Smooth muscle cell (in vitro differentiated cells): ENCODE data around the gene ADCY9. TPM values are rescaled to one million over a fixed set of nuclear protein-coding genes. Genes with fewer than 3 reads are reported as not detected.

ENCODE experiments used
- DNase-seq: peaks from one replicate; lab custom pipeline; 2025; ENCODE audit not compliant: unreplicated experiment; lab: John Stamatoyannopoulos, UW
- H2AFZ ChIP-seq: fragments of 200-600 bp; sonication (generic); 2 replicates; pipeline ENCODE4 v1.6.0; 2016; ENCODE audit warnings: antibody characterized with exemption, low read depth, mild to moderate bottlenecking
- H3F3A ChIP-seq: fragments of 200-600 bp; sonication (generic); 2 replicates; pipeline ENCODE4 v1.6.0; 2017; ENCODE audit warnings: antibody characterized with exemption, low read depth
- H3K27ac ChIP-seq: fragments of 200-600 bp; sonication (generic); 2 replicates; pipeline ENCODE4 v1.5.1; 2016; ENCODE audit warnings: low read depth, mild to moderate bottlenecking
- H3K27me3 ChIP-seq: fragments of 200-600 bp; sonication (generic); 2 replicates; pipeline ENCODE4 v1.6.1; 2016; ENCODE audit warnings: low read depth, mild to moderate bottlenecking
- H3K36me3 ChIP-seq: fragments of 200-600 bp; sonication (generic); 2 replicates; pipeline ENCODE4 v1.5.1; 2016; ENCODE audit warnings: low read depth
- H3K4me1 ChIP-seq: fragments of 200-600 bp; sonication (generic); 2 replicates; pipeline ENCODE4 v1.5.1; 2016; ENCODE audit warnings: low read depth
- H3K4me2 ChIP-seq: fragments of 200-600 bp; sonication (generic); 2 replicates; pipeline ENCODE4 v1.6.0; 2016; ENCODE audit warnings: mild to moderate bottlenecking
- H3K4me3 ChIP-seq: fragments of 200-600 bp; sonication (generic); 2 replicates; pipeline ENCODE4 v1.5.1; 2016; ENCODE audit warnings: mild to moderate bottlenecking
- H3K79me2 ChIP-seq: fragments of 200-600 bp; sonication (generic); 2 replicates; pipeline ENCODE4 v1.6.0; 2016; ENCODE audit warnings: low read depth, mild to moderate bottlenecking
- H3K9ac ChIP-seq: fragments of 200-600 bp; sonication (generic); 2 replicates; pipeline ENCODE4 v1.6.0; 2016; ENCODE audit warnings: low read depth
- H3K9me3 ChIP-seq: fragments of 200-600 bp; sonication (generic); replicated peaks from 2 replicates; pipeline ENCODE4 v1.5.1; 2016; ENCODE audit warnings: low read depth
- H4K20me1 ChIP-seq: fragments of 200-600 bp; sonication (generic); 2 replicates; pipeline ENCODE4 v1.6.0; 2016; ENCODE audit warnings: low read depth
- WGBS: methylation state at CpG from one replicate; pipeline ENCODE4 v1.1.7; 2016; ENCODE audit warnings: low lambda C conversion rate; 5-methylcytosine and 5-hydroxymethylcytosine counted together
- polyA plus RNA-seq: library from polyadenylated mRNA; unstranded; fragments of >200 nt; fragmentation: Nextera tagmentation; extraction: Ambion mirVana; gene quantifications from 2 replicates; pipeline ENCODE4 v1.2.1, GENCODE V29; 2016
- total RNA-seq: library from RNA; depleted of rRNA; stranded (reverse); fragments of >200 nt; gene quantifications from 2 replicates; pipeline ENCODE4 v1.2.3, GENCODE V29; 2014
- TF ChIP-seq, protein P1 (sequence below): fragments of 200-600 bp; sonication (generic); IDR thresholded peaks from 2 replicates; pipeline ENCODE4 v1.5.1; 2017; ENCODE audit warnings: borderline replicate concordance, mild to moderate bottlenecking, antibody characterized with exemption; ENCODE audit not compliant: insufficient read depth, poor library complexity, severe bottlenecking

Gene ADCY9
- total and polyA plus RNA-seq, 2 experiments from 2014 or later, result 7.2 to 8.9 TPM

DNA sequence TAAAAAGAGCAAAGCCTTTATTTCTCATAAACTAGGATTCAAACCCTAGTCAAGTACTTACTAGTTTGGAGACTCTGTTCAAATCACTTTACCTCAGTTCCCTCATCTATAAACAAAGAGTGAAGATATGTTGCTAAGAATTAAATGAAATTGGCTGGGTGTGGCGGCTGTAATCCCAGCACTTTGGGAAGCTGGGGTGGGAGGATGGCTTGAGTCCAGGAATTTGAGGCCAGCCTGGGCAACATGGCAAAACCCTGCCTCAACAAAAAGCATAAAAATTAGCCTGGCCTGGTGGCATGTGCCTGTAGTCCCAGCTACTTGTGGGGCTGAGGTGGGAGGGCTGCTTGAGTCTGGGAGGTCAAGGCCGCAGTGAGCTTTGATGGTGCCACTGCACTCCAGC, 121.2 kb downstream of the ADCY9 start:
- DNase-seq, result no peak
- 50% methylated on average over 2 of the region's 2 CpGs for WGBS
- H2AFZ ChIP-seq, result no peak overlapping the region
- no peaks in the 10 kb centered on the region for H3F3A ChIP-seq
- no peak overlapping the region for H3K4me2 ChIP-seq
- no peak overlapping the region for H3K9ac ChIP-seq
- no peak overlapping the region for H3K27ac ChIP-seq
- TF ChIP-seq, protein P1, sequence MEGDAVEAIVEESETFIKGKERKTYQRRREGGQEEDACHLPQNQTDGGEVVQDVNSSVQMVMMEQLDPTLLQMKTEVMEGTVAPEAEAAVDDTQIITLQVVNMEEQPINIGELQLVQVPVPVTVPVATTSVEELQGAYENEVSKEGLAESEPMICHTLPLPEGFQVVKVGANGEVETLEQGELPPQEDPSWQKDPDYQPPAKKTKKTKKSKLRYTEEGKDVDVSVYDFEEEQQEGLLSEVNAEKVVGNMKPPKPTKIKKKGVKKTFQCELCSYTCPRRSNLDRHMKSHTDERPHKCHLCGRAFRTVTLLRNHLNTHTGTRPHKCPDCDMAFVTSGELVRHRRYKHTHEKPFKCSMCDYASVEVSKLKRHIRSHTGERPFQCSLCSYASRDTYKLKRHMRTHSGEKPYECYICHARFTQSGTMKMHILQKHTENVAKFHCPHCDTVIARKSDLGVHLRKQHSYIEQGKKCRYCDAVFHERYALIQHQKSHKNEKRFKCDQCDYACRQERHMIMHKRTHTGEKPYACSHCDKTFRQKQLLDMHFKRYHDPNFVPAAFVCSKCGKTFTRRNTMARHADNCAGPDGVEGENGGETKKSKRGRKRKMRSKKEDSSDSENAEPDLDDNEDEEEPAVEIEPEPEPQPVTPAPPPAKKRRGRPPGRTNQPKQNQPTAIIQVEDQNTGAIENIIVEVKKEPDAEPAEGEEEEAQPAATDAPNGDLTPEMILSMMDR, result no peak
- no peak overlapping the region for H3K4me3 ChIP-seq
- no peaks in the 10 kb centered on the region for H3K36me3 ChIP-seq
- no peaks in the 10 kb centered on the region for H4K20me1 ChIP-seq
- H3K79me2 ChIP-seq, result no peaks in the 10 kb centered on the region
- no peaks in the 10 kb centered on the region for H3K9me3 ChIP-seq
- peaks cover 13% of the 10 kb centered on the region for H3K4me1 ChIP-seq
- no peaks in the 10 kb centered on the region for H3K27me3 ChIP-seq

DNA sequence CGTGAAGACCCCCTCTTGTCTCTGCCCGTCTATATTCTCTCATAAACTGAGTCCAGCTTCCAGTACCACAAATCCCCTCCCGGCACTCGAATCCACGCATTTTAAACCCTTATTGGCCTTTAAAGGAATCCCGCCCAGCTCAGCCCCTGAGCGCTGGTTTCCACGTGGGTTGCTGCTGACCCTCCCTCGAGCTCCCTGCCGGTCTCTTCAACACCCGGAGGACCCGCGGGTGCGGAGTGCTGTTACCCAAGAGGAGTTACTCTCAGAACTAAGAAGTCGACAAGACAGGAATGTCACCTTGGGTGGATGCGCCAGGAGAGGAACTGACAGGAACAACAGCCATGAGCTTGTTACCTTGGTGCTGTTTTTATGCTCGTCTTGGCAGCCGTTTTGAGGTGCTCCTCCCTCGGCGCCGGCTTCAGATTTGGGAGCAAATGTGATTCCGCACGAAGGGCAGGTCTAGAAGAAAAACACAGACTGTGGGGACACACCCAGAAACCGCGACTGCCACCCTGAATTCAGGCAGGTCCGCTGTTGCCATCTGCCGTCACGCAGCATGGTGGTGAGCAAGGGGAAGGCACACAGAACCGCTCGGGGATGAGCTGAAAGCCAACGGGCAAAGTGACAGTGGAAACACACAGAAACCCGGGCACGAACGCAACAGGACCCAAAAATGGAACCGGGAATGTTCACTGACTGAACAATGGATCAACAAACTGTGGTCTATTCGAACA, 123.0 kb downstream of the ADCY9 start:
- Histone ChIP-seq H4K20me1 (no peaks in the 10 kb centered on the region), H3F3A (no peaks in the 10 kb centered on the region), H2AFZ (no peak overlapping the region), H3K4me2 (no peak overlapping the region), H3K79me2 (no peaks in the 10 kb centered on the region), H3K27ac (no peak overlapping the region), H3K36me3 (no peaks in the 10 kb centered on the region), H3K9ac (no peak overlapping the region), H3K27me3 (no peaks in the 10 kb centered on the region), H3K9me3 (no peaks in the 10 kb centered on the region), H3K4me1 (no peaks in the 10 kb centered on the region), H3K4me3 (no peak overlapping the region)
- DNase-seq, result no peak
- 91% methylated on average over 36 of the region's 36 CpGs for WGBS
- TF ChIP-seq, protein P1, result no peak

DNA sequence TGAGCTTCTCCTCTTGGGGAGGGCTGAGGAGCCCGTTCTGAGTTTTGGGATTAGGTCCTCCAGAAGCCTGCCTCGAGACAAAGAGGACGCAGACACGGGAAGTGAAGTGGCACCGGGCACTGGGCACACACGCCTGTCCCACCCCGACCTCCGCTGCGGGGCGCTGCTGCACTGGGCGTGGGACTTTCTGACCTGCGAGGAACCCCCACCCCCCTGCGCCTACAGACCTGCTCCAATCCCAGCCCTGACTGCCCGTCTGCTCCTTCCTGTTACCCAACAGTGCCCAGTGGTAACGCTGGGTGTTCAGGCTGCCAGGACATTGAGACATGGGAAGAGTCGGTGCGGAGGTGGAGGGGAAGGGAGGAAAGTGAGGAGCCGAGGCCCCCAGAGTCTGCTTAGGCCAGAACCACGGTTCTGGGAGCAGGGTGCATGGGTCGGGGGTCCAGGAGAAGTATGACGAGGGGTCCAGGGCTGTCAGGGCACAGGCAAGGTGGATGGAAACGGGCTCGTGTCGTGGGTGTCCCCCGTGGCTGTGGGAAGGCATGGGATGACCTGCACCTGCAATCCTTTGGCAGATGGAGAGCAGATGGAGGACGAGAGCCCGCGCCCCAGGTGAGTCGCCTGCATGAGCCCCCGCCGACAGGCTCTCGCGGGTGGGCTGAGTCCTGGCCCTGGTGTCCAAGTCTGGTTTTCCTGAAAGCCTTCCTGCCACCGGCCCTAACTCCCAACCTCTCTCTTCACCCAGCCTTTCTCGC, 123.8 kb downstream of the ADCY9 start:
- no peak overlapping the region for H3K4me2 ChIP-seq
- DNase-seq, result no peak
- H4K20me1 ChIP-seq, result no peaks in the 10 kb centered on the region
- H3K4me3 ChIP-seq, result no peak overlapping the region
- H3K9me3 ChIP-seq, result no peaks in the 10 kb centered on the region
- no peaks in the 10 kb centered on the region for H3K79me2 ChIP-seq
- no peaks in the 10 kb centered on the region for H3K27me3 ChIP-seq
- TF ChIP-seq, protein P1, result no peak
- H3K4me1 ChIP-seq, result no peaks in the 10 kb centered on the region
- no peak overlapping the region for H3K9ac ChIP-seq
- WGBS, result 79% methylated on average over 32 of the region's 35 CpGs
- H3K27ac ChIP-seq, result no peak overlapping the region
- H2AFZ ChIP-seq, result no peak overlapping the region
- no peaks in the 10 kb centered on the region for H3F3A ChIP-seq
- no peaks in the 10 kb centered on the region for H3K36me3 ChIP-seq
